GM21737 (cell line): Measurements from ENCODE around the gene PARD6A.

Source experiments
- ATAC-seq: cut with Tn5 transposase; IDR thresholded peaks from one replicate; pipeline ENCODE4 v1.9.1; 2021; ENCODE audit warnings: mild to moderate bottlenecking, moderate library complexity; ENCODE audit not compliant: unreplicated experiment

The PARD6A gene

GRCh38 chr16:67666559-67667452 is 6.0 kb downstream of the PARD6A start, which contains the start of the genes C16orf86 and ENKD1:
C16orf86 (plus strand) TSS chr16:67666814; CDS start chr16:67666971, 157 bp downstream.
ENKD1 (minus strand) TSS chr16:67666750; CDS start chr16:67666442, 308 bp downstream.
- ATAC-seq, result peak; percentile 42

- no peak for ATAC-seq
Measured at GRCh38 chr16:67667453-67667816, 6.7 kb downstream of the PARD6A start.

- ATAC-seq, result peak; percentile 60
Measured at GRCh38 chr16:67667817-67668494, 7.2 kb downstream of the PARD6A start.

GRCh38 chr16:67668495-67669157 is 7.9 kb downstream of the PARD6A start:
- no peak for ATAC-seq

GRCh38 chr16:67669499-67670101 is 8.8 kb downstream of the PARD6A start:
- no peak for ATAC-seq

- ATAC-seq, result no peak
Measured at GRCh38 chr16:67672306-67672705, 11.5 kb downstream of the PARD6A start.

- no peak for ATAC-seq
Measured at GRCh38 chr16:67672739-67673662, 12.2 kb downstream of the PARD6A start.

- ATAC-seq, result no peak
Measured at GRCh38 chr16:67673712-67674580, 13.2 kb downstream of the PARD6A start.

GRCh38 chr16:67674851-67675578 is 14.3 kb downstream of the PARD6A start:
- ATAC-seq, result no peak

GRCh38 chr16:67675579-67675935 is 14.8 kb downstream of the PARD6A start:
- no peak for ATAC-seq

- ATAC-seq, result no peak
Measured at GRCh38 chr16:67675999-67676398, 15.2 kb downstream of the PARD6A start.

GRCh38 chr16:67676516-67676915 is 15.8 kb downstream of the PARD6A start:
- no peak for ATAC-seq

GRCh38 chr16:67676939-67677338 is 16.2 kb downstream of the PARD6A start:
- no peak for ATAC-seq

- ATAC-seq, result no peak
Measured at GRCh38 chr16:67677712-67678111, 17.0 kb downstream of the PARD6A start.

GRCh38 chr16:67678354-67679023 is 17.7 kb downstream of the PARD6A start:
- ATAC-seq, result no peak

- ATAC-seq, result no peak
Measured at GRCh38 chr16:67679935-67680897, 19.5 kb downstream of the PARD6A start.

- ATAC-seq, result no peak
Measured at GRCh38 chr16:67683767-67684166, 23.0 kb downstream of the PARD6A start.
